Right lobe of liver (tissue), 4 donors: ENCODE data around the gene HPS5.

Experiments used
- POLR2A ChIP-seq: fragments of 450-650 bp; IDR thresholded peaks from one replicate; pipeline ENCODE4 v1.6.1; 2017; ENCODE audit warnings: antibody characterized with exemption, mild to moderate bottlenecking
- TF ChIP-seq, protein P1 (sequence below), 4 donors: fragments of 200-600 bp in 3 of 4; fragments of 450-650 bp in 1 of 4; IDR thresholded peaks; one replicate each; pipeline versions ENCODE4 v1.5.1 to v1.8.0; 2016 to 2022; ENCODE audit warnings: antibody characterized with exemption in 4 of 4, mild to moderate bottlenecking in 2 of 4
- donor health status: DM: no; HTN: no; CAD: no.
- donor health status: DM: no; HTN: no; CAD: no.
- donor health status: DM: no; HTN: yes; CAD: no.

DNA sequence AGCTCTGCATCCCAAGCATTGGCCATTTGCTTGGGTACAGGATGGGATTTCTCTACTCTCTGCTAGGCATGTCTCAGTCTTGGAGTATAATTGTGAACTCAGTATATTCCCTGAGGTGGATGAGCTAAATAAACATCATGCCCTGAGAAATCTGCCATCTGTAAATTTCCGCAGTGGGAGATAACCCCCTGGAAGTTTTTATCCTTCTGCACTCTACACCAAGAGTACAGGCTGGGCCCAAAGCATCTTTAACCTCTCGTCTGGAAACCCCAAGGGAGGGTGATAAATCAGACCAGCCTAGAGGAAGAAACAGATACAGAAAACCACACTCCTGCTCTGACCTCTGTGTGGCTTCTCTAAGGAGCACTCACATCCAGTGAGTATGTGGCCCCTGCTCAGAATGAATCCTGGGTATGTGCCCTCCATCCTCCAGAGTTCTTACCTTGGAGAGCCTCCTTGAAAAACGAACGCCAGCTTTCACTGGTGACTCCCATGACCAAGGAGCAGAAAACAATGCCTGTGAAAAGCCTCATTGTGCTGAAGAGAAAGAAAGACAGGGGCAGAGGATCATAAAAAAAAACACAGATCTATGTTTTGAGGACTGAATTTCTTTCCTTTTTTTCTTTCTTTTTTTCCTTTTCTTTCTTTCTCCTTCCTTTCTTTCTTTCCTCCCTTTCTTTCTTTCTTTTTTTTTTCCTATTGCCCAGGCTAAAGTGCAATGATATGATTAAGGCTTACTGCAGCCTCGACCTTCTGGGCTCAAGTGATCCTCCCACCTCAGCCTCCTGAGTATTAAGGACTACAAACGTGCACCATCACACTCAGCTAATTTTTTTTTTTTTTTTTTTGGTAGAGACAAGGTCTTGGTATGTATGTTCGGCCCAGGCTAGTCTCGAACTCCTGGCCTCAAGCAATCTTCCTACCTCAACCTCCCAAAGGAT is 86.3 kb downstream of the HPS5 start:
- TF ChIP-seq, protein P1, sequence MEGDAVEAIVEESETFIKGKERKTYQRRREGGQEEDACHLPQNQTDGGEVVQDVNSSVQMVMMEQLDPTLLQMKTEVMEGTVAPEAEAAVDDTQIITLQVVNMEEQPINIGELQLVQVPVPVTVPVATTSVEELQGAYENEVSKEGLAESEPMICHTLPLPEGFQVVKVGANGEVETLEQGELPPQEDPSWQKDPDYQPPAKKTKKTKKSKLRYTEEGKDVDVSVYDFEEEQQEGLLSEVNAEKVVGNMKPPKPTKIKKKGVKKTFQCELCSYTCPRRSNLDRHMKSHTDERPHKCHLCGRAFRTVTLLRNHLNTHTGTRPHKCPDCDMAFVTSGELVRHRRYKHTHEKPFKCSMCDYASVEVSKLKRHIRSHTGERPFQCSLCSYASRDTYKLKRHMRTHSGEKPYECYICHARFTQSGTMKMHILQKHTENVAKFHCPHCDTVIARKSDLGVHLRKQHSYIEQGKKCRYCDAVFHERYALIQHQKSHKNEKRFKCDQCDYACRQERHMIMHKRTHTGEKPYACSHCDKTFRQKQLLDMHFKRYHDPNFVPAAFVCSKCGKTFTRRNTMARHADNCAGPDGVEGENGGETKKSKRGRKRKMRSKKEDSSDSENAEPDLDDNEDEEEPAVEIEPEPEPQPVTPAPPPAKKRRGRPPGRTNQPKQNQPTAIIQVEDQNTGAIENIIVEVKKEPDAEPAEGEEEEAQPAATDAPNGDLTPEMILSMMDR (IDR thresholded peaks at IDR 0.05): no peak
- TF ChIP-seq POLR2A: no peak
